Measurements from ENCODE around the gene TOP2B.

TOP2B gene

GRCh38 chr3:25677121-25677520 is 12.4 kb upstream of the TOP2B start:
- no peak for DNase-seq (ENCODE audit: low read depth)

GRCh38 chr3:25674670-25675069 is 10.0 kb upstream of the TOP2B start:
- no peak for DNase-seq (ENCODE audit: low read depth)
- TF ChIP-seq CTCF (IDR thresholded peaks at IDR 0.05; ENCODE audit: insufficient read depth, low read depth, low read length, missing control alignments), result no peak
- H3K4me3 ChIP-seq (ENCODE audit: low read length), result no peak overlapping the region

More at GRCh38 chr3:25677121-25677520, 12.4 kb upstream of the TOP2B start:
- TF ChIP-seq CTCF (IDR thresholded peaks at IDR 0.05; ENCODE audit: insufficient read depth, low read depth, low read length, missing control alignments), result no peak
- no peak overlapping the region for H3K4me3 ChIP-seq (ENCODE audit: low read length)

- no peak for TF ChIP-seq CTCF (IDR thresholded peaks at IDR 0.05; ENCODE audit: insufficient read depth, low read depth, low read length, missing control alignments)
- H3K4me3 ChIP-seq (ENCODE audit: low read length), result no peak overlapping the region
- no peak for DNase-seq (ENCODE audit: low read depth)
Observed at GRCh38 chr3:25673738-25674298, 9.1 kb upstream of the TOP2B start.

GRCh38 chr3:25665315-25666280 is 891 bp upstream of the TOP2B start:
- DNase-seq (ENCODE audit: low read depth), result no peak
- no peak for TF ChIP-seq CTCF (IDR thresholded peaks at IDR 0.05; ENCODE audit: insufficient read depth, low read depth, low read length, missing control alignments)
- H3K4me3 ChIP-seq (ENCODE audit: low read length), result peak overlapping the region; percentile 80

- TF ChIP-seq CTCF (IDR thresholded peaks at IDR 0.05; ENCODE audit: insufficient read depth, low read depth, low read length, missing control alignments), result no peak
- peak overlapping the region; percentile 80 for H3K4me3 ChIP-seq (ENCODE audit: low read length)
- DNase-seq (ENCODE audit: low read depth), result peak; percentile 59
Observed at GRCh38 chr3:25663869-25664811, 567 bp downstream of the TOP2B start.

GRCh38 chr3:25663347-25663868 is 1.3 kb downstream of the TOP2B start:
- DNase-seq (ENCODE audit: low read depth), result peak; percentile 33
- H3K4me3 ChIP-seq (ENCODE audit: low read length), result peak overlapping the region; percentile 80
- no peak for TF ChIP-seq CTCF (IDR thresholded peaks at IDR 0.05; ENCODE audit: insufficient read depth, low read depth, low read length, missing control alignments)

All from epithelial cell of esophagus (primary cell).